Measurements from ENCODE around the gene KCNN3. TPM values are rescaled to one million over a fixed set of nuclear protein-coding genes. Genes with fewer than 3 reads are reported as not detected.

KCNN3 gene
- total and polyA plus RNA-seq, 2 of the 13 experiments (the other 11 are each of a cell fraction or from before 2014, with no cell fraction given), result not detected

DNA sequence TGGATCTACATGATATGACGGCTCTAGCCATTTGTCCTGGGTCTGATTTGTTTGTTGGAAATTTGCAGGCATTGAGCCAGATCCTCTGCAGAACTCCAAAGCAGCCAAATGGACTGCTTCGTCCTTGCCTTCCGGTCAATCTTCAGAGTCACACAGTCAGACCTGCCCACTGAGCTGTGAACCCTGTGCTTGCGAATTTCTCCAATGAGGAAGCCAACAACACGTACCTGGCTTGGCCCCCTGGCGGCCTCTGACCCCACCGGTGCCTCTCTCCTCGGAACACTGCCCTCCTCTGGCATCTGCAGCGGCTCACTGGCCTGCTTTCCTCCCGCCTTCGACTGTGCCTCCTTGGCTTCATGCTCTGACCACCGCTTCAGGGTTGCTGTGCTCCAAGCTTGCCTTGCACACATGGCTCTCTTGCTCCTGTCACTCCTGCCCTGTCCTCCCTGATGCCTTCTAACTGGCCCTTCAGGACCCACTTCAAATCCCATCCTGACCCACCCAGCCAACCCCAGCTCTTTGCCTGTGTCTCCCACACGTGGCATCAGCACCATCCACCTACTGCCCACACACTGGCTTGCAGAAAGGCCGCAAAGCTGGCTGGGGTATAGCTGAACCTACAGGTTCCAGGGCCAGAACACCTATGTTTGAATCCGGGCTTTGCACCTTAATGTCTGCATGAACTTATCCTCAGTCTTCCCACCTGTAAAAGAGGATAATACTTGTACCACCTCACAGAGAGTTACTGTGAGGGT lies 128.2 kb downstream of the KCNN3 start (continued):
- TF ChIP-seq ZNF160 (CRISPR knock-in tag; IDR thresholded peaks at IDR 0.05) (no peak), ZBTB38 (CRISPR knock-in tag; IDR thresholded peaks at IDR 0.05) (peak; percentile 29; the same call in 1 of the 2 replicates), MIXL1 (CRISPR knock-in tag; IDR thresholded peaks at IDR 0.05) (no peak), FOXP1 (IDR thresholded peaks at IDR 0.05) (no peak), FOXP1 (CRISPR knock-in tag; IDR thresholded peaks at IDR 0.05) (no peak), ZNF75D (CRISPR knock-in tag; IDR thresholded peaks at IDR 0.05; ENCODE audit: borderline replicate concordance) (no peak), SP2 (CRISPR knock-in tag; IDR thresholded peaks at IDR 0.05) (0 out of 2 replicates have a peak, but pooled peaks have one; percentile 31), TOPORS (CRISPR knock-in tag; IDR thresholded peaks at IDR 0.05) (no peak), ZNF737 (CRISPR knock-in tag; IDR thresholded peaks at IDR 0.05; ENCODE audit: borderline replicate concordance) (no peak), SATB2 (CRISPR knock-in tag; IDR thresholded peaks at IDR 0.05) (no peak), ZNF350 (CRISPR knock-in tag; IDR thresholded peaks at IDR 0.05; ENCODE audit: borderline replicate concordance, low read depth) (0 out of 2 replicates have a peak, but pooled peaks have one; percentile 52), CCAR2 (optimal IDR thresholded peaks at IDR 0.05; ENCODE audit: low read depth, low read length) (no peak), HMG20A (CRISPR knock-in tag; IDR thresholded peaks at IDR 0.05; ENCODE audit: borderline replicate concordance) (no peak), ZZZ3 (CRISPR knock-in tag; IDR thresholded peaks at IDR 0.05; ENCODE audit: borderline replicate concordance) (no peak), THAP9 (CRISPR knock-in tag; IDR thresholded peaks at IDR 0.05; ENCODE audit: borderline replicate concordance) (peak; percentile 29; the same call in 1 of the 2 replicates), ZNF713 (CRISPR knock-in tag; IDR thresholded peaks at IDR 0.05) (no peak), ELF3 (CRISPR knock-in tag; IDR thresholded peaks at IDR 0.05) (peak; percentile 80), SRSF9 (IDR thresholded peaks at IDR 0.05; ENCODE audit: borderline replicate concordance, insufficient read depth, low read depth, low read length, poor library complexity, severe bottlenecking) (no peak), ZNF841 (CRISPR knock-in tag; IDR thresholded peaks at IDR 0.05; ENCODE audit: borderline replicate concordance) (no peak), TSC22D2 (CRISPR knock-in tag; IDR thresholded peaks at IDR 0.05; ENCODE audit: borderline replicate concordance) (peak; percentile 70; the same call in 1 of the 2 replicates), ZBTB26 (CRISPR knock-in tag; IDR thresholded peaks at IDR 0.05; ENCODE audit: borderline replicate concordance) (no peak)
- TF ChIP-seq, protein P1, sequence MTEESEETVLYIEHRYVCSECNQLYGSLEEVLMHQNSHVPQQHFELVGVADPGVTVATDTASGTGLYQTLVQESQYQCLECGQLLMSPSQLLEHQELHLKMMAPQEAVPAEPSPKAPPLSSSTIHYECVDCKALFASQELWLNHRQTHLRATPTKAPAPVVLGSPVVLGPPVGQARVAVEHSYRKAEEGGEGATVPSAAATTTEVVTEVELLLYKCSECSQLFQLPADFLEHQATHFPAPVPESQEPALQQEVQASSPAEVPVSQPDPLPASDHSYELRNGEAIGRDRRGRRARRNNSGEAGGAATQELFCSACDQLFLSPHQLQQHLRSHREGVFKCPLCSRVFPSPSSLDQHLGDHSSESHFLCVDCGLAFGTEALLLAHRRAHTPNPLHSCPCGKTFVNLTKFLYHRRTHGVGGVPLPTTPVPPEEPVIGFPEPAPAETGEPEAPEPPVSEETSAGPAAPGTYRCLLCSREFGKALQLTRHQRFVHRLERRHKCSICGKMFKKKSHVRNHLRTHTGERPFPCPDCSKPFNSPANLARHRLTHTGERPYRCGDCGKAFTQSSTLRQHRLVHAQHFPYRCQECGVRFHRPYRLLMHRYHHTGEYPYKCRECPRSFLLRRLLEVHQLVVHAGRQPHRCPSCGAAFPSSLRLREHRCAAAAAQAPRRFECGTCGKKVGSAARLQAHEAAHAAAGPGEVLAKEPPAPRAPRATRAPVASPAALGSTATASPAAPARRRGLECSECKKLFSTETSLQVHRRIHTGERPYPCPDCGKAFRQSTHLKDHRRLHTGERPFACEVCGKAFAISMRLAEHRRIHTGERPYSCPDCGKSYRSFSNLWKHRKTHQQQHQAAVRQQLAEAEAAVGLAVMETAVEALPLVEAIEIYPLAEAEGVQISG (CRISPR knock-in tag; IDR thresholded peaks at IDR 0.05), result 0 out of 2 replicates have a peak, but pooled peaks have one; percentile 50
- TF ChIP-seq, protein P2, sequence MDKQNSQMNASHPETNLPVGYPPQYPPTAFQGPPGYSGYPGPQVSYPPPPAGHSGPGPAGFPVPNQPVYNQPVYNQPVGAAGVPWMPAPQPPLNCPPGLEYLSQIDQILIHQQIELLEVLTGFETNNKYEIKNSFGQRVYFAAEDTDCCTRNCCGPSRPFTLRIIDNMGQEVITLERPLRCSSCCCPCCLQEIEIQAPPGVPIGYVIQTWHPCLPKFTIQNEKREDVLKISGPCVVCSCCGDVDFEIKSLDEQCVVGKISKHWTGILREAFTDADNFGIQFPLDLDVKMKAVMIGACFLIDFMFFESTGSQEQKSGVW (CRISPR knock-in tag; IDR thresholded peaks at IDR 0.05; ENCODE audit: borderline replicate concordance), result no peak

All from HepG2 (cell line).